Osteoblast (primary cell): ENCODE measurements around the gene RNASEH2C. TPM values are rescaled to one million over a fixed set of nuclear protein-coding genes. Genes with fewer than 3 reads are reported as not detected.
"Not testable (repeated sequence)": the region's sequence is repeated elsewhere in the genome, so short reads cannot be mapped to it uniquely, and the experiment has no call there.

ENCODE experiments used
- DNase-seq: peaks from one replicate; pipeline ENCODE4 v3.0.0; 2011; ENCODE audit warnings: low spot score, mixed read lengths; ENCODE audit not compliant: insufficient read length; ENCODE audit errors: missing footprints
- H2AFZ ChIP-seq: 2 replicates; pipeline ENCODE4 v1.6.0; 2011; ENCODE audit warnings: mild to moderate bottlenecking, low read length
- H3K27ac ChIP-seq: 2 replicates; pipeline ENCODE4 v1.5.1; 2011; ENCODE audit warnings: mild to moderate bottlenecking, low read depth, low read length, moderate library complexity
- H3K27me3 ChIP-seq: 2 replicates; pipeline ENCODE4 v1.6.0; 2012; ENCODE audit warnings: mild to moderate bottlenecking, control low read depth, inconsistent platforms, low read length, moderate library complexity; ENCODE audit not compliant: insufficient read depth
- H3K36me3 ChIP-seq: 2 replicates; pipeline ENCODE4 v1.5.1; 2011; ENCODE audit warnings: mild to moderate bottlenecking, low read length, control low read depth, moderate library complexity; ENCODE audit not compliant: insufficient read depth
- H3K4me1 ChIP-seq: 2 replicates; pipeline ENCODE4 v1.5.1; 2011; ENCODE audit warnings: mild to moderate bottlenecking, low read length, control low read depth, moderate library complexity; ENCODE audit not compliant: insufficient read depth
- H3K4me2 ChIP-seq: 2 replicates; pipeline ENCODE4 v1.6.0; 2011; ENCODE audit warnings: mild to moderate bottlenecking, low read length; ENCODE audit not compliant: insufficient read depth
- H3K4me3 ChIP-seq: fragments of 200-600 bp; sonication (generic); 3 replicates; pipeline ENCODE4 v1.5.1; 2012; ENCODE audit warnings: mild to moderate bottlenecking, low read length, inconsistent platforms; ENCODE audit not compliant: insufficient read depth
- H3K79me2 ChIP-seq: 2 replicates; pipeline ENCODE4 v1.6.0; 2012; ENCODE audit warnings: mild to moderate bottlenecking, low read length, control low read depth, inconsistent platforms; ENCODE audit not compliant: insufficient read depth
- H3K9me3 ChIP-seq: 2 replicates; pipeline ENCODE4 v1.5.1; 2011; ENCODE audit warnings: low read depth, low read length, control low read depth
- H4K20me1 ChIP-seq: 2 replicates; pipeline ENCODE4 v1.6.0; 2012; ENCODE audit warnings: mild to moderate bottlenecking, low read length, control low read depth; ENCODE audit not compliant: insufficient read depth
- CTCF ChIP-seq: IDR thresholded peaks from 2 replicates; pipeline ENCODE4 v1.5.1; 2011; ENCODE audit warnings: mild to moderate bottlenecking, low read depth, low read length, moderate library complexity; ENCODE audit errors: extremely low read depth
- total RNA-seq: library from RNA; depleted of rRNA; stranded (reverse); fragments of >200 nt; gene quantifications from 2 replicates; pipeline ENCODE4 v1.2.3, GENCODE V29; 2012

Gene RNASEH2C
- total RNA-seq, 1 donor: 27.9 TPM

GRCh38 chr11:65706303-65706763 is 14.3 kb downstream of the RNASEH2C start:
- H3K27ac ChIP-seq, H4K20me1 ChIP-seq, H3K4me3 ChIP-seq, H3K9me3 ChIP-seq, H3K4me1 ChIP-seq, H3K79me2 ChIP-seq, H3K36me3 ChIP-seq, DNase-seq: not testable (repeated sequence)
- Histone ChIP-seq H3K4me2 (peak overlapping the region; percentile 61), H2AFZ (peak overlapping the region; percentile 56), H3K27me3 (peaks cover 20% of the 10 kb centered on the region)
- peak; percentile 48 for TF ChIP-seq CTCF

- DNase-seq: no peak
- TF ChIP-seq CTCF: no peak
- H3K4me1 ChIP-seq: no peaks in the 10 kb centered on the region
- no peak overlapping the region for H3K27ac ChIP-seq
- H3K79me2 ChIP-seq: no peaks in the 10 kb centered on the region
- H3K4me3 ChIP-seq: no peak overlapping the region
- no peaks in the 10 kb centered on the region for H3K36me3 ChIP-seq
- no peak overlapping the region for H2AFZ ChIP-seq
- H3K9me3 ChIP-seq: no peaks in the 10 kb centered on the region
- no peaks in the 10 kb centered on the region for H4K20me1 ChIP-seq
- peaks cover 31% of the 10 kb centered on the region for H3K27me3 ChIP-seq
- H3K4me2 ChIP-seq: no peak overlapping the region
Measured at GRCh38 chr11:65703846-65704245, 16.8 kb downstream of the RNASEH2C start.

- Histone ChIP-seq H2AFZ (no peak overlapping the region), H3K27ac (no peak overlapping the region), H3K4me1 (no peaks in the 10 kb centered on the region), H3K4me2 (no peak overlapping the region), H4K20me1 (no peaks in the 10 kb centered on the region), H3K36me3 (no peaks in the 10 kb centered on the region), H3K27me3 (peaks cover 31% of the 10 kb centered on the region), H3K4me3 (no peak overlapping the region), H3K9me3 (no peaks in the 10 kb centered on the region), H3K79me2 (no peaks in the 10 kb centered on the region)
- no peak for DNase-seq
- no peak for TF ChIP-seq CTCF
Measured at GRCh38 chr11:65701686-65702085, 18.9 kb downstream of the RNASEH2C start.

GRCh38 chr11:65700399-65700798 is 20.2 kb downstream of the RNASEH2C start:
- Histone ChIP-seq H3K4me1 (no peaks in the 10 kb centered on the region), H3K9me3 (no peaks in the 10 kb centered on the region), H4K20me1 (no peaks in the 10 kb centered on the region), H3K4me2 (no peak overlapping the region), H3K36me3 (no peaks in the 10 kb centered on the region), H3K27me3 (peaks cover 31% of the 10 kb centered on the region), H3K4me3 (no peak overlapping the region), H2AFZ (no peak overlapping the region), H3K27ac (no peak overlapping the region), H3K79me2 (no peaks in the 10 kb centered on the region)
- TF ChIP-seq CTCF: no peak
- DNase-seq: no peak
